Stimulated activated CD4-positive, alpha-beta T cell treated with anti-CD3 and anti-CD28 coated beads, Interleukin-4, amount 100 ng/mL, for 1 hour (primary cell): ENCODE data around the gene OTP.
"Not testable (repeated sequence)": the region's sequence is repeated elsewhere in the genome, so short reads cannot be mapped to it uniquely, and the experiment has no call there.

Experiments used
- DNase-seq: peaks from one replicate; pipeline ENCODE4 v3.0.0-alpha.2; 2020

Gene OTP

DNA sequence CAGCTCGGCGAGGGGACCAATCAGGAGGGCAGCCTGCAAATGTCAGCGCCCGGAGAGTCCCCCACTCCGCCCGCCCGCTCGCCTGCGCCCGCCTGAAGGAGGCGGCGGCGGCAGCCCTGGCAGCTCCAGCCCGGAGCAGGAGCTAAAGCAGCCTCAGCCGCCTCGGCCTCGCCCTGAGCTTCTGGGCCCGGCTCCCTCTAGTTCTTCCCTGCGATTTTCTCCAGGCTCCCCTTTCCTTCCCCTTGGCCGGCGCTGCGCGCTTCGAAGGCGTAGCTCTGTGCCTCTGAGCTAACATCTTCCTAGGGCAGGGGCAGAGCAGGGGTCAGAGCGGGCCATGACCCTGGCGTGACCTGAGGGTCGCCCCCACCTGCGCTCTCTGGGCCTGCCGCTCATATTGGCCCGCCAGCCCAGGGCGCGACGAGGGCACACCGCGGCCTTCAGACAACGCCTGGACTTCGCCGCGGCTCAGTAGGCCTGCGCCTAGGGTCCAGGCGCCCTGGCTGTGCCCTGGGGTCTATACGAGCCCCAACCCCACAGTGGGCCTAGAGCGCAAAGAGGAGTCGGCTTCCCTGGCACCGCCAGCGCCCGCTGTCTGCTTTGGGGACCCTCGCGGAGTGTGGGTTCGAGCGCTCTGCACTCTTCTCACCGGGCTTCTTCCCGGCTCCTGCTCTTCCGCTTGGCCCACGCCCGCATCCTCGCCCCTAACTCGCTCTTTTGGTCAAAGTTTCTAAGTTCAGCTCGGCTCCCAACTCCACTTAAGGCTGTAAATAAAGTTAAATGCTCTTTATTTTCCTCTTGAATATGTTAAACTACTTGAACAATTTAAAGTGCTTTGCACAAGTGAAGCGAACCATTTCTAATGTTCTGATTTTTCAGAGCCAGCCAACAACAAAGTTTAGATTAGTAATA, 504 bp upstream of the OTP start:
- peak; percentile 16 for DNase-seq

DNA sequence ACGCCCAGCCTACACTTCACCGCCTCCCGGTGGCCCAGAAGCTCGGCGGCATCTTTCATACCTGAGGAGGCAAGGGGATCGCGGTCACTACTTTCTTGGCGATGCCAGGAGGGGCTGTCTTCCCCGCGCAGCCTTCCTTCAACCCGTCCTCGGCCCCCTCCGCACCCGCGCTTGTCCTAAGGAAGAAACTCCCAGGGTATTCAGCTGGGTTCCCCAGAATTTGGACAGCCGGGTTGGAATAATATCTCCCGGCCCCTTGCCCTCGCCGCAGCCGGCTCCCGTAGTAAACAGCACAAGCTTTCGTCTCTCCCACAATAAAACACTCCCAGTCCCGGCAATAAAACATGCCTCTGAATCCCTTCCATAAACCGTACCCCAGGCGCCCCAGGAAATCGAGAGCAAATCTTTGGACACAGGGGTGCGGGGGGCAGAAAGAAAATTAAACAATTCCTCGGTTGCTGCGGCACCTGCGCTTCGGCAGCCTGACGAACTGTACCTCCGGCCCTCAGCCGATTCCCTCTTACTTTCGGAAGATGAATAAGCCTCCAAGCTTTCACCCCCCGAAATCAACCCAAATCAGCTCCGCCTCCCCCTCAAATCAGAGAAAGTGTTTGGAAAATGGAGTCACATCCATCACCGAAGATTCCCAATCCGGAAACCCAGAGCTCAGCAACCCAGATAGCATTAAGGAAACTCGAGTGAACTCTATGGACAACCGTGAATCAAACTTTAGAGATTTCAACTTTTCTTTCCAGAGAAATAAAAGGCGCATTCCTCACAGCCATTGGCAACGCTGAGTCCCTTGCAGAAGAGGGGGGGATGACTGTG, 1.1 kb downstream of the OTP start:
- no peak for DNase-seq

DNA sequence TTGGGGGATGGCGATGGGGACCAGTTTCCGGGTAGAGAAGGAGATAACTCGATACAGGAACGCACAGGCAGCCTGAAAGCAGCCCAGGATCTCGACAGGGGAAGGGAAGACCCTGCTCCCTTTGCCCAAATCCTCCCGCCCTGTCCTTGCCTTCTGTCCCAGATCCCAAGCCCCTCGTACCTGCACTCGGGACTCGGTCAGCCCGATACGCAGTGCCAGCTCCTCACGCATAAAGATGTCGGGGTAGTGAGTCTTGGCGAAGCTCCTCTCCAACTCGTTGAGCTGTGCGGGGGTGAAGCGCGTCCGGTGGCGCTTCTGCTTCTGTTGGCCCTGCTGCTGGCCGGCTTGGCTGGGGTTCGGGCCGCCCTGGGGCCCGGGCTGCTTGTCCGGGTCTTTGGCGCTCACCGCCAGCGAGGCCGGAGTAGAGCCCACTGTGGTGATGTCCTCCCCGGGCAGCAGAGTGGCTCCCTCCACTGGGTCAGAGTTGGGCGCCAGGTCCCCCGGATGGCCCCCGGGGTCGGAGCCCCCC, 1.8 kb downstream of the OTP start:
- DNase-seq = no peak

DNA sequence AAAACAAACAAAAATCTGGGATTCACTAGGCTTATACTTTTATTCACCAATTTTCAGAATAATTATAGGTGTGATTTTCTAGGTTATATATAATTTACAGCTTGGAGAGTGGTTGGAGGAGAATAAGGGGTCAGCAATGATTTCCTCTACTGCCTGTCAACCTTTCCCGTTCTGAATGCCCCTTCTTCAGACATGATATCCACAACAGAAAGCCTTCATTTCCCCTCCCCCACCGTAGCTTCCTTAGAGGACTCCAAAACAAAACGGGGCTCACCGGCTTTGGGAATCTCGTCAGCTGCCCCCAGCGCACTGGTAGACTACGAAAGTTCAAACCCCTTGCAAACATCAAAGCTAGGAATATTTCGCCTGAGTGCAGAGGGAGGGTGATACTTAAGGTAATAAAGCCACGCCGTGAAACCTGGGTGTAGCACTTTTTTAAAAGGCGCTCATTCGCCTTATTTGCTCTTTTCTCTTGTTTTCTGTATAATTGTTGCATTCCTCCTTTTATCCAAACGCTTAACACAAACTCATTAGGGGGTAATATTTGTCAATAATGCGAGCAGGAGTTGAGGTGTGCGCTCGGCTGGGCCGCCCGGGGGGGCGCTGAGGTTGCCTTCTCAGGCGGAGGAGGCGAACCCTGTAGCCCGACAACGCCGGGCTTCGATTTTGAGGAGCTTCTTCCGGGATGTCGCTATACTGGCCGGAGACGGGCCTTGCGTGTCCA, 2.4 kb downstream of the OTP start:
- no peak for DNase-seq

DNA sequence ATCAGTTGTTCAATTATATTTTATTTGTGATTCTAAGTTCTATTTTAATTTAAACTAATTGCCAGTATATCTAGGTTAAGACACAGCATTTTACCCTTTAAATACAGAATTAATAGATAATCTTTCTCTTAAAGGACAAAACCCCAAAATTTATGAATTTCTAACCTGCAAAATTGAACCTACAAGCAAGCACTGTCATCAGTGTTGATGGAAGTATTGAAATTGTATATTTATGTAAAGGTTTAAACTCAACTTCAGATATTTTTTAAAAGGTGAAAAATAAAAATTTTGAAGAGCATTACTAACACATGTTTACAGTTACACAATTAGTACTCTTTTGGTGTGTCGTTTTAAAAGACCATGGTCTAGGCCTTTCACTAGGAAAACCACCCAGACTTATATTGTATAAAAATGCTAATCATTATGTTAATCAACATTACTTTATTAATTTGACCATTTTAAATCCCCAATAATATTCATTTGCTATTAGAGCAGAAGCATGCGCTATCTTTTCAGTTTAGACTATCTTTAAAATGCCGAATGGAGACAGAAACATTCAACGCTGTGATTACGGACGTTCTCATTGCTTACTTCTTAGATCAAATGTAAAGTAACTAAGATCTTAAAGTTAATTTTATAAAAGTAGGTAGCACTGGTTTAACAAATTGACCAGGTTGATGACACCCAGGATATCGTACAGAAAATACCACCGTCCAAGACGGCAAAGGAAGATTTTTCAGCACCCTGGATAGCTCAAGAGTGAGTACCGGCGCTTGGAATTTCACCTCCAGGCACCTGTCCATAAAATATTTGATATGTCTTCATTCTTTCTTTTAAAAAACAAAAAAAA, 3.2 kb downstream of the OTP start:
- no peak for DNase-seq

DNA sequence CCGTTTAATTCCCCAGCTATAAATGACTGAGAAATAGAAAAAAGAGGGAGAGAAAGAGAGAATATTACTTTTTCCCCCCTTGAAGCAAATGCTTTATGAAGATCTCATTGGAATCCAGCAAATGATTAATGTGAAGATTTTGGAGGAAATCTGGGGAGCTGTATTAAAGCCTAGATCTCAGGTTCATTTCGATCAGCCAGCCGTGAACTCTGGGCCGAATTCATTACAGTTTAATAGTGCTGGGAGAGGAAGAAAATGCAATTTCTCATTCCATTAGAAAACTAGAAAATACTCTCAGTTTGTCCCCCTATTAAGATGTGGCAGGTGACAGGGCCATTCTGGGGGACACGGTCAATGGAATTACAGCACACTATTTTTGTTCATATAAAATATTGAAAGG, 4.8 kb downstream of the OTP start:
- no peak for DNase-seq

DNA sequence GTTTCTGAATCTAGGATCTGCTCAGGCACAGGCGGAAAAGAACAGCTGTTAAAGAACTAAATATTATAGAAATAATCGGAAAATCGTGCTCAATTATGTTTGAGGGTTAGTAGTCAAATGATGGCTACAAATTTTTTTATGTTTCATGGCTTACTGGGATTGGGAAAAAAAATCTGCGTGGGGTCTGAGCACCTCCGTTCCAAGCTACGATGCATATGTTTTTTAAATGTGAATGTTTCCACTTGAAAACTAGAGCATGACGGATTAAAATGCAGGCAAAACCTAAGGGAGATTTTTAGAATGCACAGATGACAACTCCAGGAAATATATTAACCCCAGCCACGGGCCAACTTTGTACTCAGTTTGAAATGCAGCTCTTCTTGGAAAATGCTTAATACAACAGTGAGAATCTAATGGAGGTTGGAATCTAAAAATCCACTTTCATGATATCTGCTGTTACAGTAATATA, 5.3 kb downstream of the OTP start:
- no peak for DNase-seq

DNA sequence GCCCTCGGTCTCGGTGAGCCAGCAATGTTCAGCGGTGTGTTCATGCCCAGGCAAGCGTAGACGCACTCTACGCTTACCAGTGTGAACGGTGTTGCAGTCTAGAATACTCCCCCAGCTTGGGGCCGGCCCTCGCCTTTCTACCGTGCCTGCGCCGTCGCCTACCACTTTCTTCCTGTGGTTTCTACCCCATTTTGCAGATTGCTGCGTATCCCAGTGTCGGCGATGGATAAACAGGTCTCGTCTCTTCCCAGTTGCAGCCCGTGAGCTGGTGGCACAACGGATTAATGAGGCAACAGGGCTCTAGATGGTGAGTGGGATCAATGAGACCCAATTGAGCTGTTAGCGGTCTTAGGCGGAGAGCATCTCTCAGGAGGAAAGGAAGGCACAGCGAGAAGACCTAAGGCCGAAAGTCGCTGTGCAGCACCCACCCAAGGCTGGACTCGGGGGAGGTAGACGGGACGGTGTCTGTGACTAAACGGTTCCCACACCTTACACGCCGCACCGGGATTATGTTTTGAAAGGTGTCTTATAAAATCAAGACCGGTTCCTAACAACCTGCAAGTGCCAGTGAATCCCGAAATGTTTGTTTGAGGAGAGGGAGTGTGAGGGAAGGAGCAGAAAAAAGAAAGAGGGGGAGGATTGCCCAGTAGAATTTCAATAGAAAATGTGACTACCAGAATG, 5.8 kb downstream of the OTP start:
- DNase-seq = no peak

DNA sequence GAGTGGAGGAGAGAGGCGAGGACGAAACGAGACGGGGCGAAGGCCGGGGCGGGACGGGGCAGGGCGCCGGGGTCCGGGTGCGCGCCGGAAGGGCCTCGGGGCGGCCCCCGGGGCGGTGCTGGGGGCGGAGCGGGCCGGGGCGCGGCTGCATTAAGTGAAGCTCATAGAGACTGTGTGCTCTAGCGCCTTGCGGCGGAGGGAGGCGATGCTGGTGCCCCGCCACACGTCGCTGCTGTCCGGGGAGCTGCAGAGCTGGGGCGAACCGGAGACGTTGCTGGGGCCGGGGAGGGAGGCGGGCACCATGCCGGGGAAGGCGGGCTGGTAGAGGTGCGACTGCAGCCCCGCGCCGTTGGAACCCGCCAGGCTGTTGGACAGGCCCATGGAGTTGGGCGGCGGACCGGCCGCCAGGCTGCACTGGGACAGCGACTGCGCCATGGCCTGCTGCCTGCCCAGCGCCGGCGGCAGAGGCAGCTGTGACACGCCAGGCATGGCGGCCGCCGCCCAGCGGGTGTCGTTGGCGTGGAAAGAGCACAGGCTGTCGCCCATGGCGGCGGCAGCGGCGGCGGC, 8.3 kb downstream of the OTP start:
- peak; percentile 31 for DNase-seq

DNA sequence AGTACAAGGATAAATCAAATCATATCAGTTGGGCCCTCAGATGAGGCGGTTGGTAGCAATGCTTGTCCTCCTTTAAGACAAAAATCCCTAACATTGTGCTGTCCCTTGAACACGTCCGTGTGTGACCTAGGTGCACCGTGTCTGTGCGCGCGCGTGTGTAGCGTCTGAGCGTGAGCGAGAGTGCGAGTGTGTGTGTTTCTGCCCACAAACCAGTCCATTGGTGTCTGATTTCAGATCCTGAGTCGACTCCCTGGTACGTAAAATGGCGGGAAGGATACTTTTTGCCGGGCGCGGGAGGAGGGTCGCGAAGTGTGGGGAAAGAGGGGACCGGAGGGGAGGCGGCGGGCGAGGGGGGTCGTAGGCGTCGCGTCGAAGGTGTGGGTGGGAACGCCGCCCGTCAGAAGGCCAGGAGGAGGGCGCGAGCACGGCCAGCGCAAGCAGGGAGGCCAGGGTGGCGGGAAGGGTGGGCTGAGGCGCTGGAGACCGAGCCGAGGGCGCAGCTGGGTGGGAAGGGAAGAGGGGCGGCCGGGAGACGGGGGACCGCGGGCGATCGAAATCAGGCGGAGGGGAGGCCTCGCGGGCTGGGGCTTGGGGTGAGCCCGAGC, 8.9 kb downstream of the OTP start:
- no peak for DNase-seq

DNA sequence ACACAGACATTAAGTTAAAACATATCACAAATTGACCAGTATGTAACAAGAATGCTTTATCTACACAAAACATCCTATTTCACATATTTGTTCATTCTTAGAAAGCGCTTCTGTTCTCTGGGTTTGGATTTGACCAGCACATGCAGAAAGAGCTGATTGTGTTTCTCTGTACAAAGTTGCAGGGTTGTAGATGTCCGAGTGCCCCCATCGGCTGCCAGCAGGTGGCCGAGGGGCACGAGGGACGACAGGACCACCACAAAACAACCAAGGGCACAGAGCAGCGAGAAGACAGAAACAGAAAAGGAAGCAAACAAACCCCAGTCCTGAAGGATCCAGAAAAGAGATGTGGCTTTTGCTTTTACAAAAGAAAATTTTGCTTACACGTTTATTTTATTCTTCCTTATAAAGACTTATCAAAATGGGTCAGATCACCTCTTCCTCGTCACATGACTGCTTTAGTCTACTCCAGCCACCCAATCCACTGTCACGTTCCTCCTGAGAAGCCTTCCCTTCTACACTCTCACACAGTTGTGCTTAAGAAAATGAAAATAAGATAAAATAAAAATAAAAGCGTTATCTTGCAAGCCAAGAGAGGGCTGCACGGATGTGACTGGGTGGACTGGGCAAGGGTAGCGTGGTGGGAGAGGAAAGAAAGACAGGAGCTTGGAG, 9.5 kb downstream of the OTP start:
- DNase-seq = no peak

DNA sequence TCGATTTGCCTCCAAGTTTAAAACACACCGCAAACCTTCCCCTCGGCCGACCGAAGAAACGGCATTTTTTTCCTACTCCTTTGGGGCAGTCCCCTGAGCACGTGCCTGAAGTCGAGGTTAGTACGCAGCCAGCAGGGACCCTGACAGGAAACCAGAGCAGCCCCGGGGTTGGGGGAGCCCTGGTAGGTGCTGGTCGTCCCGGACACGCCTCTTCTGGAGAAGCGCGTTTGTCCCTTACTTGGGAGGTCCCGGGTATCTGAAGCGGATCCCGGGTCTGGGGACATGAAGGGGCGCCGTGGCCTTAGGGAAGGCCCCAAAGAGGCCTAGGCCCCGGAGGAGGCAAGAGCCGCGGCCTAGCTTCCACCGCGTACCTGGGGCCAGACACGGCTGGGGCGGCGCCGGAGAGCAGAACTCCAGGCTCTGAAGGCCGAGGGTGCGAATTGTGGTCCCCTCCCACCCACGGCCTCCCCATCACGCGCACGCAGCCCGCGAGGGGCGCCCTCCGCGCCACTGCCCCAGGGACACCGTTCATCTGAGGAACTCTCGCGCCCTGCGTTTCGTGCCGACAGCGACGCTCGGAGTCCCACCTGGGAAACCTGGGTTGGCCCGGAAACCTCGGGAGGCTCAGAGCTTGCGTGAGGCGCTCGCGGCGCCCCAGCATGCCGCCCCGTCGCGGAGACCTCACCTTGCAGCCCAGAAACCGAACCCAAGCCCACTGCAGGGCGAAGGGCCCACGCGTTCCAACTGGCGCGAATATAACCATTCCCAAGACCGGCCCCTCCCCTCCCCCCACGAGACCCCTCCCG, 10.4 kb downstream of the OTP start:
- DNase-seq = peak; percentile 4

DNA sequence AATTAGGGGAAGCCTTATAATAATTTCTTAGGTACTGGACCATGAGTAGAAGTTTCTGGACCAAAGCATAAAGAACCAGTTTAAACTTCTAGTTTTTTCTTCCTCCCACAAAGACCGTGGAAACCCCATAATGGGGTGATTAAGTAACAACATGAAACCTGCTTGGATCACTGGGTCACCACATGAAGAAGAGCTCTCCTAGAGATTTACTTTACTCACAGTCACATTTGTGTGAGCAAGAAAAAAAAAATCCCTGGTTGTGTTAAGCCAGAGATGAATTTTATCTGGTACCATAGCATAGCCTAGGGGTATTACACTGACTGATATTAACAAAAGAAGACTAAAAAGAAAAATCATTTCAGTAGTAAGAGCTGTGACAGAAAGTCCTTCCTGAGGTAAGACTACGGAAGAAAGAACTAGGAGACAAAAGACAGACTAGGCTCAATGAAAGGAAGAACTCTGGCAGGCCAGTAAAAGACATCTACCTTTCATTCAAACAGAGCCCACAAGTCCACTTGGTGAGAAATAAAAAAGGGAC, 15.2 kb downstream of the OTP start:
- DNase-seq = no peak

DNA sequence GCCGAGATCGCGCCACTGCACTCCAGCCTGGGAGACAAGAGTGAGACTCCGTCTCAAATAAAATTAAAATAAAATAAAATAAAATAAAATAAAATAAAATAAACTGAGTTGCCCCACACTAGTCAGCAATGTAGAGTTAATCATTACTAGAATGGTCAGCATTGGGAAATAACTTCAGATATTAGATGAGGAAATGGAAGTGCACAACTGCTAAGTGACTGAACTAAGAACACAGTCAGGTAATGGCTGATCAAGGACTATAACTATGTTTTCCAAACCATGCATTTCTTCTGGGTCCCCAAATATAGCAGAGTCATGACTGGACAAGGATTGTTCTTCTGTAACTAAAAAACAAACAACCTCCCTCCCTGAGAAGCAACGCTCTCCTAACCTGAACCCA, 17.1 kb downstream of the OTP start:
- no peak for DNase-seq

DNA sequence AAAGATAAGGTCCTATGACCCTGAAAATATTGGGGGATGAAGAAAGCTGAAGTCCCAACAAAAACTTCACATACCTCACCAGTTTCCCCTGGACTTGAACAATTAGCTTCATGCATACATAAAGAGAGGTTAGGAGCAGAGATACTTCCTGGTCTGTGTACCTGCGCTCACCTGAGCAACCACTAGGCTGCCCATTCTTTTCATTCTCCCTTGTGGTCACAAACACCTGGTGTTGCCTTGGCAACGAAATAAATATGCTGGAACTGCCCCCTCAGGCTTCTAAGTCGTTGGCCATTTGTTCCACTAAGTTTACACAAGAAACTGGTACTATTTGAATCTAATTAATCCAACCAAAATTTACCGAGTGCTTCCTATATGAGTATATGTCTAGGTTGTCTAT, 18.1 kb downstream of the OTP start:
- DNase-seq = no peak

DNA sequence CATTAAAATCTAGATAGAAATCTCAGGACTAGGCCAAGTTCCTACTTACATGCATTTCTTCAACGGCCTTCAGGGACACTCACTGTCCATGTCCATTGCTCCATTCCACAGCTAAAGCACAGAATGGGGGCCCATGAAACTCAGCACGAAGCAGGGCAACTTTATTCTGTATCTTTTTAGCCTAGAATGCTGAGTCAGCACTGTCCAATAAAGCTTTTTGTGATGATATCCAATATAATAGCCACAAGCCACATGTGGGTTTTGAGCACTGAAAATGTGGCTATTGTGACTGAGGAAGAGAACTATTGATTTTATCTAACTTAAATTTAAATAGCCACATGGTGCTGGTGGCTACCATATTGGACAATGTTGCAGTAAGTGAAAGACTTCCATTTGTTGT, 21.6 kb downstream of the OTP start:
- DNase-seq = no peak

DNA sequence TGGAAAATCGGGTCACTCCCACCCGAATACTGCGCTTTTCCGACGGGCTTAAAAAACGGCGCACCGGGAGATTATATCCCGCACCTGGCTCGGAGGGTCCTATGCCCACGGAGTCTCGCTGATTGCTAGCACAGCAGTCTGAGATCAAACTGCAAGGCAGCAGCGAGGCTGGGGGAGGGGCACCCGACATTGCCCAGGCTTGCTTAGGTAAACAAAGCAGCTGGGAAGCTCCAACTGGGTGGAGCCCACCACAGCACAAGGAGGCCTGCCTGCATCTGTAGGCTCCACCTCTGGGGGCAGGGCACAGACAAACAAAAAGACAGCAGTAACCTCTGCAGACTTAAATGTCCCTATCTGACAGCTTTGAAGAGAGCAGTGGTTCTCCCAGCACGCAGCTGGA, 29.6 kb downstream of the OTP start:
- DNase-seq = not testable (repeated sequence)

DNA sequence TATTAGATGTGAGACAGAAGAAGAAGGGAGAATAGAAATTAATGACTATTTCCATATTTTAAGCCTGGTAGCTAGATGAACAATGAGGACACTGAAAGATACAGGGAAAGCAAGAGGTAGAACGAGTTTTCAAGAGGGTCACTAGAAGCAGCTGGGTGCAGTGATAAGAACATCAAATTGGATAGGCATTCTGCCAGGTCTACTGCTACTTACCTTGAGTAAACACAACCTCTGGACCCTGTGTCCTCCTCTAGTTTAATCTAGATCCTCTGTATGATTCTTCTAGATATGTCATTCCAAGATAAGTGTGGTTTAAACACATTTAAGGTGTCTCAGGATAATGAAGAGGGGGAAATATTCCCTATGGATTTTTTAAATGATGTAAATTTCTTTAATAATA, 31.2 kb downstream of the OTP start:
- DNase-seq = no peak

DNA sequence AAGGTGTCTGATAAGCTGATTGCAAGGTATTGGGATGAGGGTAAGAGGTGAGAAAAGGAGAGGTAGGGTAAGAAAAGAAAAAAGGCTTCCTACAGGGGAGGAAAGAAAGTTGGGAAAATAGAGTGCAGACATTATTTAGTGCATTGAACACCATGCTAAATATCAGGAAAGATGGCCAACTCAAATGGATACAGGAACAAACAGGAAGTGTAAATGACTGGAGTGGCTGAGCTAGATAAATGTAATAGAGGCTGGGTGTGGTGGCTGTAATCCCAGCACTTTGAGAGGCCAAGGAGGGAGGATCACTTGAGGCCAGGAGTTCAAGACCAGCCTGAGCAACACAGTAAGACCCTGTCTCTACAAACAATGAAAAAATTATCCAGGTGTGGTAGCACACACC, 32.2 kb downstream of the OTP start:
- no peak for DNase-seq
